ENCODE measurements around the gene DSCAM. TPM values are rescaled to one million over a fixed set of nuclear protein-coding genes. Genes with fewer than 3 reads are reported as not detected.

DSCAM gene
- total RNA-seq, 1 donor from 2014 or later: 0.06 TPM

- H3K4me3 ChIP-seq (ENCODE audit: low read depth, low read length): no peak overlapping the region
- no peak for TF ChIP-seq CTCF (conservative IDR thresholded peaks at IDR 0.05; ENCODE audit: low read depth, low read length)
- DNase-seq (ENCODE audit: low read depth): no peak
Measured at GRCh38 chr21:40839521-40839920, 7.4 kb downstream of the DSCAM start.

- no peak for DNase-seq (ENCODE audit: low read depth)
- TF ChIP-seq CTCF (conservative IDR thresholded peaks at IDR 0.05; ENCODE audit: low read depth, low read length): no peak
- H3K4me3 ChIP-seq (ENCODE audit: low read depth, low read length): no peak overlapping the region
Measured at GRCh38 chr21:40837456-40837855, 9.5 kb downstream of the DSCAM start.

GRCh38 chr21:40835184-40835694, 11.7 kb downstream of the DSCAM start:
- H3K4me3 ChIP-seq (ENCODE audit: low read depth, low read length): no peak overlapping the region
- no peak for DNase-seq (ENCODE audit: low read depth)
- no peak for TF ChIP-seq CTCF (conservative IDR thresholded peaks at IDR 0.05; ENCODE audit: low read depth, low read length)

- H3K4me3 ChIP-seq (ENCODE audit: low read depth, low read length): no peak overlapping the region
- no peak for DNase-seq (ENCODE audit: low read depth)
- no peak for TF ChIP-seq CTCF (conservative IDR thresholded peaks at IDR 0.05; ENCODE audit: low read depth, low read length)
Measured at GRCh38 chr21:40833184-40833583, 13.8 kb downstream of the DSCAM start.

GRCh38 chr21:40832316-40832715, 14.6 kb downstream of the DSCAM start:
- TF ChIP-seq CTCF (conservative IDR thresholded peaks at IDR 0.05; ENCODE audit: low read depth, low read length): no peak
- DNase-seq (ENCODE audit: low read depth): no peak
- no peak overlapping the region for H3K4me3 ChIP-seq (ENCODE audit: low read depth, low read length)

GRCh38 chr21:40830836-40831235, 16.1 kb downstream of the DSCAM start:
- DNase-seq (ENCODE audit: low read depth): no peak
- TF ChIP-seq CTCF (conservative IDR thresholded peaks at IDR 0.05; ENCODE audit: low read depth, low read length): no peak
- H3K4me3 ChIP-seq (ENCODE audit: low read depth, low read length): no peak overlapping the region

GRCh38 chr21:40829791-40830190, 17.2 kb downstream of the DSCAM start:
- no peak for TF ChIP-seq CTCF (conservative IDR thresholded peaks at IDR 0.05; ENCODE audit: low read depth, low read length)
- no peak overlapping the region for H3K4me3 ChIP-seq (ENCODE audit: low read depth, low read length)
- DNase-seq (ENCODE audit: low read depth): no peak

Measured in epithelial cell of proximal tubule (primary cell).